HTERT RPE-1 (cell line): ENCODE data around the gene CPLANE1.
"Not testable (repeated sequence)": the region's sequence is repeated elsewhere in the genome, so short reads cannot be mapped to it uniquely, and the experiment has no call there.

Experiments
- in situ Hi-C: fragments of 300-500 bp; cut with MboI; formaldehyde crosslinking; loops from 4 replicates; pipeline ENCODE4 v1.14.3; 2020; ENCODE audit warnings: low sequenced_read_pairs

The CPLANE1 gene

GRCh38 chr5:37132646-37133045 is 116.5 kb downstream of the CPLANE1 start:
- in situ Hi-C loops: no loop called here

- in situ Hi-C loops: no loop called here
These were observed 127.7 kb downstream of the CPLANE1 start for GRCh38 chr5:37121465-37121864.

GRCh38 chr5:37121027-37121426 is 128.1 kb downstream of the CPLANE1 start:
- in situ Hi-C loops: no loop called here

GRCh38 chr5:37120270-37120669 is 128.9 kb downstream of the CPLANE1 start:
- in situ Hi-C loops: no loop called here

- in situ Hi-C loops: no loop called here
These were observed 132.8 kb downstream of the CPLANE1 start for GRCh38 chr5:37116359-37116758.

GRCh38 chr5:37112383-37112991 is 136.7 kb downstream of the CPLANE1 start:
- in situ Hi-C loops: no loop called here

GRCh38 chr5:37111426-37112382 is 137.5 kb downstream of the CPLANE1 start:
- in situ Hi-C loops: no loop called here

GRCh38 chr5:37110135-37110534 is 139.0 kb downstream of the CPLANE1 start:
- in situ Hi-C loops: no loop called here

- in situ Hi-C loops: no loop called here
These were observed 139.8 kb downstream of the CPLANE1 start for GRCh38 chr5:37109338-37109737.

GRCh38 chr5:37103302-37103701 is 145.9 kb downstream of the CPLANE1 start:
- in situ Hi-C loops: no loop called here

GRCh38 chr5:37099267-37099666 is 149.9 kb downstream of the CPLANE1 start:
- in situ Hi-C loops: not testable (repeated sequence)

- in situ Hi-C loops: not testable (repeated sequence)
These were observed 155.4 kb downstream of the CPLANE1 start for GRCh38 chr5:37093795-37094194.

- in situ Hi-C loops: no loop called here
These were observed 158.4 kb downstream of the CPLANE1 start for GRCh38 chr5:37090781-37091180.

GRCh38 chr5:37090123-37090726 is 159.0 kb downstream of the CPLANE1 start:
- in situ Hi-C loops: no loop called here

- in situ Hi-C loops: no loop called here
These were observed 161.2 kb downstream of the CPLANE1 start for GRCh38 chr5:37088009-37088408.

GRCh38 chr5:37086466-37087173 is 162.6 kb downstream of the CPLANE1 start:
- in situ Hi-C loops: no loop called here

GRCh38 chr5:37086026-37086425 is 163.2 kb downstream of the CPLANE1 start:
- in situ Hi-C loops: not testable (repeated sequence)

- in situ Hi-C loops: not testable (repeated sequence)
These were observed 166.2 kb downstream of the CPLANE1 start for GRCh38 chr5:37082977-37083376.

GRCh38 chr5:37080697-37081096 is 168.5 kb downstream of the CPLANE1 start:
- in situ Hi-C loops: no loop called here

- in situ Hi-C loops: no loop called here
These were observed 172.0 kb downstream of the CPLANE1 start for GRCh38 chr5:37077146-37077545.

- in situ Hi-C loops: no loop called here
These were observed 173.7 kb downstream of the CPLANE1 start for GRCh38 chr5:37075399-37075950.
